Activated CD4-positive, alpha-beta T cell treated with anti-CD3 and anti-CD28 coated beads for 24 hours (primary cell): Measurements from ENCODE around the gene FLCN.
"Not testable (repeated sequence)": the region's sequence is repeated elsewhere in the genome, so short reads cannot be mapped to it uniquely, and the experiment has no call there.

Source experiments
- DNase-seq, 2 donors: peaks; one replicate each; pipeline ENCODE4 v3.0.0-alpha.2; 2020; ENCODE audit warnings: low read depth in 2 of 2

The FLCN gene

DNA sequence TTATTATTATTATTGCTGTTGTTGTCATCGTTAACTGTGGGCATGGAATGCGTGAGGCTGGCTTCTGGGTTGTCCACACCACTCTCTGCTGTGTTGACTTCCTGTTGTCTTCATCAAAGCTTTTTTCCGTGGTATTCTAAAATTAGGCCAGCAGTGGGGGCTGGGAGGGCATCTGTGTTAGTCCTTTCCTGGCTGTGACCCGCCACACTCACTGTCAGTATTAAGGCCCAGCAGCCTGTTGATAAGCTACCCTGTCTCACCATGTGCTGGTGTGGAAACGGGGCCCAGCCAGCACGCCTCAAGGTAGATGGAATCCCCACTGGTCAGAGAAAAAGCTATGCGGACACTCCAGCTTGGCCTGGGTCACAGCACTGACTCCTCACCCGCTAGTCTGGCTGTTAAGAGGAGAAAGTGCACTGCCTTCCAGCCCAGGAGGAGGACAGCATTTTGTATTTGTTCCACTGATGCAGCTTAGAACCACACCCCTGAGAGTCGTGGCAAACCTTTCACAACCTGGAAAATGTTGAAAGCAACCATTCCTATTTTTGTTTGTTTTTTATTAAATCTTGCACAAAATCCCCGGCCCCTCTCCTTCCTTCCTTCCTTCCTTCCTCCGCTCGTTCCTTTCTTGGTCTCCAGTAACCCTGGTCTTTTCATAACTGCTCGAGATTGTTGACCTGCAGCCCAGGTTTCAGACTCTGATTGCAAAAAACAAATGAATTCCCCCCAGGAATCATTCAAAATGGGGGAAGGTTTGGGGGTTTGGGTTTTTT is 51.8 kb downstream of the FLCN start:
- not testable (repeated sequence) for DNase-seq

DNA sequence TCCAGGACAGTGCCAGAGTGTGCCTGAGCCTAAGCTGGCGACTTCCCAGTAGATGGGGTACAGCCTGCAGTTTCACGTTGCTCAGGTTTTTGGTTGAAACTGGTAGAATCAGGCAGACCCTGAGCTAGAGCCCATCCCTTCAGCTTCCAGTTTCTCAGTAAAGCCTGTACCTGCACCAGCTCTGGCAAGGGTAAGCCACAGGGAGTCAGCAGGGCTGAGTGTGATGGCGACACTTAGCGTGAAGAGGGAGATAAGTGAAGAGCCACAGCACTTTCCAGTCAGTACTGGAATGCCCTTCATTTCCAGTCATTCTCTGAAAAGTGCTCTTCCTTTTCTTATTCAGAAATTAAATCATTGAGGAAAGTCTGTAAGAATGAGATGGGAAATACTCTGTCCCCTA is 53.2 kb downstream of the FLCN start:
- no peak for DNase-seq

DNA sequence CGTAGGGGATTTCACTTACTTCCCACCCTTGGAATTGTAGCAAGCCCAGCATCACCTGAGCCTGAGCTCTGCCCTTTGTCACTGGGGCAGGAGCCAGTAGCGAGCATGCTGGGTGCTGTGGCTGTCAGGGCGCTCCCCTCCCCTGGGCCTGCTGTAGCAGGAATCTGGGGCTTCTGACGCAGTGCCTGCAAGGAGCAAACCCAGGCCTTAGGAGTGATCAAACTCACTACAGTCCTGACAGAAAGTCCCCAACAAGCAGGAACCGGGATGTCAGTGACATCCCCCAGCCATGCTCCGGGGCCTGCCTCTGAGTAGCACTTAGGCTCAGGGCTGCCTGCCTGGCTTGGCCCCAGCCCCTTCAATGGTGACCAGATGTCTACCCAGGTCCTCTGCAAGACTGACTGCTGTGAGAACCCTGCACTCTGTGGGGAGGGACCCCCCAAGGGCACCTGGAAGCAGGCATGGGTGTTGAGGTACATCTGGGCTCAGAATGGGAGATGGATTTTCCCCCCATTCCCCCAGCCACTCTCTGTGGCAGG is 54.3 kb downstream of the FLCN start:
- no peak for DNase-seq

DNA sequence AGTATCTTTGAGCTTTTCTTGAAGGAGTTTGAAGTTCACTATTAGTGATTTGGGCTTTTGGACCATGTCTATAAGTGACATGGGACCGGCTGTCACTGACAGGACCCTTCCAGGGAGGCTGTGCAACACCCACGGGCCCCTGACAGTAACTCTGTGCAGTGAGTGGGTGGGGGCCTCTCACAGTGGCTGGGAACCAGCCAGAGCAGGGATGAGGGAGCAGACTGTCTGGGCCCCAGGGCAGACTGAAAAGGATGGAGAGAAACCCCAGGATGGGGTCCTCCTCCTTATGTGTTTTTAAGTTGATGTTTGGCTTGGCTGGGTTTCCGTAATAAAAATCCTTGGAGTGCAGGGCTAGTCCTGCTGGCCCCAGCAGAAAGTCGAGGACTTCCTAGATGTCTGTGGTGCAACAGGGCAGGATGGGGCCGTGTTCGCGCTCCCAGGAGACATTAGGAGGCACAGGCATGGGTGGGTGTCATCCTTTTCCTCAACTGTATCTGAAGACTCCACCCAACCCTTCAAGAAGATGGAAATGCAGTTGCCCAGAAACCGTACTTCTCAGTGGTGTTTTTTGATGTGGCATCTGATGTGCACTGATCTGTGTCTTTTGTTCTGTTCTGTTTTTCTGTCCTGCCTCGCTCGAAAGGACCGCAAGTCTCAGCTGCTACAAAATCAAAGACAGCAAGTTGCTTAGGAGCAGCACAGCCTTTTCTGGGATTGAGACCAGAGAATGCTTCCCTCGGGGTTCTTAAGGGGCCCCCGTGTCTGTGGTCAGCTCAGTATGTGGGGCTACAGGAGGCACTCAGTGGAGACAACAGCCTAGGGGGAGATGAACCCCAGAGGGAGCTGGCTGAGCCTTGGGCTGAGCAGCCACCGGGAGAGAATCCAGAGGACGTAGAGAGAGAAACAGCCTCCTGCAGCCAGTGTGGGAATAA is 55.0 kb downstream of the FLCN start:
- no peak for DNase-seq

DNA sequence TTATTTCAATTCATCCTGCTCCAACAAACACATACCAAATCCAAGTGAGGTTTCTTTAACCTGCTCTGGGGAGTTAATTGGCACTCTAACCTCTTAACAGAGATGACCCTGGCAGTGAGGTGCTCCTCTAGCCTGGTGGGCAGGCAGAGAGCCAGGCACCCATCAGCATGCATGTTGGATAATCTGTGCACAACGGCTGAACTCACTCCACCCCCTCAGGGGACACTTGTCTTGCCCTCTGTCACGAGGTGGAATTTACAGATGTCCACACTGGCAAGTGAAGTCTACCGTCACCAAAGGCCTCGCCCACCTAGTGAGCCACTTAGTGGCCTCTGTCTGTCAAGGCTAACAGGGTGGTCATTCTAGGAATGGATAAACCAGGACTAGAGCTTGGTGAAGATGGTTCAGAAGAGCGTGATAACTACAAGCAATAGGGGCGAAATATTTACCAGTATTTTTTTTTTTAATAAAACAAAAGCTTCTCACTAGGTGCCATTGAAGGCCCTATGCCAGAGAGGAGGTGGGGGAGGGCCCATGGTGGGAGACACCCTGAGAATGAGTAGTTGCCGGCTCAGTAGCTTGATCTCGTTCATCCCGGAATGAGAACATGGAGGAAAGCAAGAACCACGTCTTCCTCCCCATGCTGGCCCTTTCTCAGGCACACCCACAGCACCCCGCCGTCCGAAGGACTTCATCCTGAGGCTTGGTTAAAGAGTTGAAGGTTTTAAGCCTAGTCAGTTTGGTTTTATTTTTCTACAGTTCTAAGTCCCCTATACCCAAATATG is 56.0 kb downstream of the FLCN start:
- no peak for DNase-seq

DNA sequence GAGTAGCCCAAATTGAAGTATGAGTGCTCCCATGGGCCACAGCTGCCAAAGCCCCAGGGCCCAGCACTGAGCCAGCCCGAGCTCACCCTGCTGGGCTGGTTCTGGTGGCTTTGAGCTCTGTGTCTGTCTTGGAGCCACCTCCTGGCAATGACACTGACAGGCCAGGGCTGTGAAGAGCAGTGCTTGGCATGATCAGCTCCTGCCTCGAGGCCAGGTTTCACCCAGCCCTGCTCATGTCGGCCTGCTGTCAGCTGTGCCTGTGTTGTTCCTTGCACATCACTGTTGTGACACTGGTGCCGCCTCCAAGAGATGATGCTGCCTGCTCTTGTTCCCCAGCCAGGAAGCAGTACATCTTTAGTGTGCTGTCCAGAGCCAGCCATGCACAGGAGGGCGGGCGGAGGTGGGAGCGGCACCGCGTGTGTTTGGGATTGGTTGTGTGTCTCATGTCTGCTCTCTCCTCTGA is 56.8 kb downstream of the FLCN start:
- DNase-seq = no peak

DNA sequence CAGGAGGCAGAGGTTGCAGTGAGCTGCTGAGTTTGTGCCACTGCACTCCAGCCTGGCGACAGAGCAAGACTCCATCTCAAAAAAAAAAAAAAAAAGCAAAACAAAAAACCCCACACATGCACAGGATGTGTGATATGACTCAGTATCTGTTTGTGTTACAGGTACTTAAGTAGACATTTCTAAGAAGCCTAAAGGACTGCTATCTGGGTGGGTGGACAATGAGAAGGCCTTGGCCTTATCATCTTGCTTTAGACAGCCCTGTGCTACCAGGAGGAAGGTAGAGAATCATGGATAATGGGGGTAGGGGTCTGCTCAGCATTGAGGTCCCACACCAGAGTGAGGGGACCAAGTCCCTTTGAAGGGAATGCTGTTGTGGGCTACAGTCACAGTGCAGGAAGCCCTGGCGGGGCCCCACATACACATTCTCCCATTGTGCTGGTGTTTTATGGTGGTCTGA is 57.6 kb downstream of the FLCN start:
- DNase-seq = no peak

DNA sequence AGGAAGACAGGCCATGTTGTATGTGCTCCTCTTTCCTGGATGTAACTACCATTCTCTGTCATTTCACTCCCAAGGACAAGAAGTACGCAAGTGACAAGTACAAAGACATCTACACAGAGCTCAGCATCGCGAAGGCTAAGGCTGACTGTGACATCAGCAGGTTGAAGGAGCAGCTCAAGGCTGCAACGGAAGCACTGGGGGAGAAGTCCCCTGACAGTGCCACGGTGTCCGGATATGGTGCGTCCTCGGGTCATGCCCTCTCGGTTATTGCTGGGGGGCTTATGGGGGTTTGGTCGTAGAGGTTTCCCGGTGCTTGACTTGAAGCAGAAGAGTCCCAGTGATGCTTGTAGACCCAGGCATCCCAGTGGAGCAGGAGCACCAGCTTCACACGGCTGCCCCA is 59.8 kb downstream of the FLCN start:
- DNase-seq = no peak

DNA sequence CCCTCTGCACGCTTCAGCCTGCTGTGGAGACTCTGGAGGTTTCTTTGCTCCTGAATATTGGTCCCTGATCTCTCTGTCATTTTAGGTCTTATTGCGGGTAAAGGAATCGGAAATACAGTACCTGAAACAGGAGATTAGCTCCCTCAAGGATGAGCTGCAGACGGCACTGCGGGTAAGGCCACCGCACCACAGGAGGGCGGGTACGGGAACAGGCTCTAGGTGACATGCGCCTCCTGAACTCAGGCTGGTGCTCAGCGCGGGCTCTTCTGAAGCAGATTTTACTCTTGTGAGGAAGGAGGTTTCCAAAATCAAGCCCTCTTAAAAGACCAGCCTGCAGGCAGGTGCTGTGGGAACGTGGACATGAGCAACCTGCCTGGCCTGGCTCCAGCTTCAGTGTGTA is 60.6 kb downstream of the FLCN start:
- DNase-seq = no peak

DNA sequence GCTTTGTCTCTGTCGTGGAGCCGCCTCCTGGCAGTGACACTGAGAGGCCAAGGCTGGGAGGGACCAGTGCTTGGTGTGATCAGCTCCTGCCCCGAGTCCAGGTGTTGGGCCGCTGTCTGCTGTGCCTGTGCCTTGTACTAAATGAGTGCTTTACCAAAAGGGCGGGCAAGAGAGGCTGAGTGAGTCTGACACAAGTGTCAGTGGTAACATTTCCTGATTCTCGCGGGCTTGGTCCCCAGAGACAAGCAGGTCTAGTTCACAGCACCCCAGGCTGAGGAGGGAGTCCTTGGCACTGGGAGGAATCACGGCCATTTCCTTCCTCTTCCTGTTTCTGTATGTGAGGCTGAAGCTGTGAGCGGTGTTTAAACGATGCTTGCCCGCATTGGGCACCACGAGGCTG is 61.1 kb downstream of the FLCN start:
- DNase-seq = no peak

DNA sequence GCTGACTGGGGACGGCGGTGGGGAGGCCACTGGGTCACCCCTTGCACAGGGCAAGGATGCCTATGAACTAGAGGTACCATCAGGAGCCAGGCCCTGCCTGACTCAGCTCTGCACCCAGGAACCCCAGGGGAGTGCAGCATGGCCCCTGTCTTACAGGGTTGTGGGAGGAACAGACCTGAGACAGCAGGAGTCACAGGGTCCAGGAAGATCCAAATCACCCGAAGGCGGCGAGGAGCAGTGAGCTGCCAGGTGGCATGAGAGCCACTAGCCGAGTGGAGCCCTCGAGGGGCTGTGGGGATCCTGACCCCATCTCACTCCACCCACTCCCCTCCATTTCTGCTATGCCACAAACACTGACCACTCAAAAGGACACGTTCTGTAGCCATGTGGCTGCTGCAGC is 61.6 kb downstream of the FLCN start:
- DNase-seq = no peak

DNA sequence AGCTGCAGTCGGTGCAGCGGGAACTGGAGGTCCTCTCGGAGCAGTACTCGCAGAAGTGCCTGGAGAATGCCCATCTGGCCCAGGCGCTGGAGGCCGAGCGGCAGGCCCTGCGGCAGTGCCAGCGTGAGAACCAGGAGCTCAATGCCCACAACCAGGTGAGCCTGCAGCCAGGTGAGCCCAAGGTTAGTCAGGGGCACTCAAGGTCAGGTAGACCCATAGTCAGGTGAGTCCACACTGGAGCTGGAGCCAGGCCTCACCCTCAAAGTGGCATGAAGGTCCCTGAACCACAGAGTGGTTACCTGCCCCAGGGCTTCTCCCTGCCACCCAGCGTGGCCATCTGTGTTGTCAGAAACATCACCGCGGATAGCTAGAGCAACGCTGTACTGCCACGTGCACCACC is 63.0 kb downstream of the FLCN start:
- no peak for DNase-seq

DNA sequence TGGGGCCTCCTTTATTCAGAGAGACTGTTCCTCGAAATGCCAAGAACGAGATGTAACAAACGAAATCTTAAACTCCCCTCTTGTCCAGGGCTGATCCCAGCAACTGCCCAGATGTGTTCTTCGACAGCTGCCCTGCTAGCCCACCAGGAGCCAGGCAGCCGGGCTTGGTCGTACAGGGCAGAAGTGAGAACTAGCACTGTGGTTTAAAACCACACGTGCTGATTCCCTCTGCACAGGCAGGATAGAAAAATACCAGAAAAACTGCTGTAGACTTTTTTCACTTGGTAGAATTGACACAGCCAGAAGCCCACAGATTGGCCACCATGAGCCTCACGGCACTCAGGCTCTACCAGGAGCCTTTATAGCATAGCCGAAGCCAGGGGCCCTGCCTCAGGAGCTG is 64.0 kb downstream of the FLCN start:
- no peak for DNase-seq

DNA sequence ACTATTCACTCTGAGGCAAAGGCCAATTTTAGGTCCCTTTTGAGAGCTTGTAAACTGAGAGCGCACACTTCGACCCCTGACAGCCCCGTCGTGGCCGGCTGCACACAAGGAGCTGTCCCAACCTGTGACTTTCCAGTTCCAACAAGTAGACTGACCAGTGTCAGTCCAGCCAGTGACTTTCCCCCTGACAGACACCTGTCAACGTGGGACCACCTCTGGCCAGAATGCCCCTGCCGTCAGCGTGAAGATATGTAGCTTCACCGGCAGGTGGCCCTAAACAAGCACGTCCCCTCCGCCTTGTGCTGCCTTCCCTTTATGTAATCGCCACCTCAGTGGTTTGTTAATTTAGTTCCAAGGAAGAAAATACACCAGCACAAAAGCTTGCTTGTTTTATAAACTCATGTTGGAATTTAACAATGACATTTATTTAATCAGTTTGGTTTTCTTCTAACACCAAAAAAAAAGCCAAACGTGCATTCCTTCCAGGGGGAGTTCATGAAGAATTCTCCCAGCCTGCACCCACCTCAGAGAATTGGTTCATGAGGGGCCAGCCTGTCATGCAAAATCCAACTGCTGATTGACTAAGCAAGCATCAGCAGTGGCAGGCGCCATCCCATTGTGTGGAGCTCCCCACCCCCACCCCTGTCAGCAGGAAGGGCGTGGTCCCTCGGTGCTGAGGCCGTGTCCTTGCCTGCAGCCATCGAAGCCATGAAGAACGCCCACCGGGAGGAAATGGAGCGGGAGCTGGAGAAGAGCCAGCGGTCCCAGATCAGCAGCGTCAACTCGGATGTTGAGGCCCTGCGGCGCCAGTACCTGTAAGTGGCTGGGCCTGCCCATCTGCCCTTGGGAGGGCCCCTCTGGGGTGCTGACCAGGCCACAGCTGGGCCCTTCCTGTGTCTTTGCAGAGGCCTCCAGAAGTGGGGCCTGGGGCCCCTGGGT is 64.7 kb downstream of the FLCN start:
- DNase-seq = no peak

DNA sequence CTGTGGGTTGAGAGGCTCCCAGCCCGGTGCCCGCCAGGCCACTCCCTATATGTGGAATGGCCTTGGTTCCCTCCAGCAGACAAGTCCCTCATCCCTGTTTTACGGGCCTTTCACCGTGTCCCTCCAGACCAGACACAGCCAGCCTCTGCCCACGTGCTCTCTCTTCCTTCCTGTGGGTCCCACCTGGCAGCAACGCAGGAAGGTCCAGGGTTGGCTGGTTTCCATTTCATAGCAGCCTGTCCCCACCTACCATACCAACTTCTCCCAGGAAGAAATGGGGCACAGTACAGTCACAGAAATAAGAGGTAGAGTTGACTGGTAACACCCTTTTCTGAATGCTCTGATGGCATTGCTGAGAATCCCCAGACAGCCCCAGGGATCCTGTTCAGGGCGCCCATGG is 65.8 kb downstream of the FLCN start:
- DNase-seq = no peak

DNA sequence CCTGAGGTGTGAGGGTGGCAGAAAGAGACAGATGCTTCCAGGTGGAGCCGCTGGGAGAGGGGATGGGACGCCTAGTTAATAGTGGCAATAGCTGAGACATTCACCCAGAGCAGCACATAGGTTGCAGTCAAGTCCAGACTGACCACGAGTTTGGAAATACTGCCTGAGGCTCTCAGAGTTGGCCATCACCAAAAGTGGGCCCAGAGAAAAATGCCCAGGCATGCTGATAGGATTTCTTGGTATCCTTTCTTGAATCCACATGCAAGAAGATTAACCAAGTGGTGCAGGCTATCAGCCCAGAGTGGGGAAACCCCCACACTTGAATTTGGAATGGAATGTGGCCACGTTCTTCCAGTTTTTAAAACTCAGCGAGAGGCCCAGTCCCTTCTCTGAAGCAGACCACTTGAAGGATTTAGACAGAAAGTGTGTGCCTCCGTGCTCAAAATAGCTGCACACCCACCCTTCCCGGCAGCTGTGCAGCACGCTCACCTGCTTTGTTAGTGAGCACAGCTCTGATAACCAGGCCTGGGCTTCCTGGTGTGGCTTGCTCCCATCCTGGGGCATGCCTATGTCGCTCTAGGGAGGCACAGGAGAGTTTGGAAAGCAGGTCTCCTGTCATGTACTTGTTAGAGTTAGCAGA is 66.5 kb downstream of the FLCN start:
- DNase-seq = no peak

DNA sequence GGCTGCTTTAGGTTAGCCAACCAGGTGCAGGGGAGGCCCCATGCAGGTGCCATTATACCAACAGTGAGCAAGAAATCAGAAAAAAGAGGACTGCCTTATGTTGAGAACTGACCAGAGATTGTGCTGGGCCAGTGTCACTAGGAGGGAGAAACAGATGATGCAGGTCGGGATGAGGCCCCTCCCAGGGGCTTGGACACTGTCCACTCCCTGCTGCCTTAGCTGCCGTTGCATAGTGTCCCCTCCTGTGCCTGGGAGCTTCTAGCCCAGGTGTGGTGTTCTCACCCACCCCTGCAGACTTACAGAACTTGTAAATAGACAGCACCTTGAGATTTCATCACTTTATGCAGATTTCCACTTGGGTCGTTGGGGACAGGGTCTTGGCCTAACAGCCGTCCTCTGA is 67.6 kb downstream of the FLCN start:
- no peak for DNase-seq

DNA sequence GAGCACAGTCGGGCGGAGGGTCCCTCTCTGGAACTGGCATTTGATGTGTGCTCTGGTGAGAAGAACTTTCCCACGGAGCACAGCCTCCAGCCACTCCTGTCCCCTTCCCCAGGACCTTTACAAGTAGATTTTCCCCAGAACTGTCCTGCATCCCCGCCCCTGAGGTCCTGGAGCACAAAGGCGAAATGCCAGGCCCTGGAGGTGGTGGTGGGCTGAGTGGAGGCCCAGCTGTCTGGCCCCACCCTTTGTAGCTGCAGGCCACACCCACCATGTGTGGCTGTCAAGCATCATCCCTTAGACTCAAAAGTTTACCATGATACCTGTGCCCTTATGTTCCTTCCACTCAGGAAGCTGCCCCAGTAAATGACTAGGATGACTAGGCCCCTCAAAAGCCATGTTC is 68.6 kb downstream of the FLCN start:
- no peak for DNase-seq

DNA sequence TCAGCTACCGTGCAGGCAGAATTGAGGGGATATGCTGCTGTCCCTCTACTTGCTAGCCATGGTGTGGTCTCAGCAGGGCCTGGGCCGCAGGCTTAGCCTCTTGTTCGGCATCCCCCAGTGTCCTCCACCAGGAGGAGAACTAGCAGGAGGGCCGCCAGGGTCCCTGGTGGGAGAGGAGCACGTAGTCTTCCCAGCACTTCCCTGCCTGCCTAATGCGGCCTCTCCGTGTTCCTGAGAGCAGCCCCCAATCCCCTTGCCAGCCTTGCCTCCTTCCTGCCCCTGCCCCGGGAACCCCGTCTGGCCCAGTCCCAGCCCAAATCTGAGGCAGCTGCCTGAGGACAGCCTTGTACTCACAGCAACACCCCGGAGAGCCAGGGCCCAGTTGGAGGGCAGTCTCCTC is 69.0 kb downstream of the FLCN start:
- no peak for DNase-seq

DNA sequence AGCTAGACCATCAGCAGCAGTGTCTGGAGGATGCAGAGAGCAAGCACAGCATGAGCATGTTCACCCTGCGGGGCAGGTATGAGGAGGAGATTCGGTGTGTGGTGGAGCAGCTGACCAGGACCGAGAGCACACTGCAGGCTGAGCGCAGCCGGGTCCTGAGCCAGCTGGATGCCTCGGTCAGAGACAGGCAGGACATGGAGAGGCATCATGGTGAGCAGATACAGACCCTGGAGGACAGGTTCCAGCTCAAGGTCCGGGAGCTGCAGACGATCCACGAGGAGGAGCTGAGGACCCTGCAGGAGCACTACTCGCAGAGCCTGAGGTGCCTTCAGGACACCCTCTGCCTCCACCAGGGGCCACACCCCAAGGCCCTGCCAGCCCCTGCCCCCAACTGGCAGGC is 69.6 kb downstream of the FLCN start:
- no peak for DNase-seq
